WTC11 (cell line): ENCODE data around the gene ATXN10. TPM values are rescaled to one million over a fixed set of nuclear protein-coding genes. Genes with fewer than 3 reads are reported as not detected.

Source experiments
- ATAC-seq: fragments of 200-7000 bp; cut with Tn5 transposase; 2 replicates; pipeline ENCODE4 v1.10.0; 2021; ENCODE audit warnings: mild to moderate bottlenecking, moderate library complexity
- CTCF ChIA-PET: fragments of 300-600 bp; sonication (Branson Sonifier 250); formaldehyde crosslinking; loops from one replicate; lab custom pipeline; 2021; ENCODE audit warnings: antibody characterized with exemption; lab: Charles Lee
- POLR2A ChIA-PET: fragments of 350-600 bp; sonication (Branson Sonifier 250); formaldehyde crosslinking; loops from one replicate; lab custom pipeline; 2021; ENCODE audit warnings: antibody characterized with exemption; lab: Charles Lee
- DNase-seq: peaks from one replicate; pipeline ENCODE4 v3.0.0; 2021; ENCODE audit warnings: low spot score
- H3K27ac Mint-ChIP-seq: 2 replicates; pipeline ENCODE4 v1.8.0; 2021; ENCODE audit warnings: mixed read lengths
- H3K27me3 Mint-ChIP-seq: 2 replicates; pipeline ENCODE4 v1.8.0; 2021; ENCODE audit warnings: low read depth, mild to moderate bottlenecking, moderate library complexity, mixed read lengths
- H3K36me3 Mint-ChIP-seq: 2 replicates; pipeline ENCODE4 v1.8.0; 2021; ENCODE audit warnings: mixed read lengths
- H3K4me1 Mint-ChIP-seq: 2 replicates; pipeline ENCODE4 v1.8.0; 2022; ENCODE audit warnings: mixed read lengths
- H3K4me3 Mint-ChIP-seq: 2 replicates; pipeline ENCODE4 v1.8.0; 2021; ENCODE audit warnings: mild to moderate bottlenecking, moderate library complexity, mixed read lengths
- H3K9me3 Mint-ChIP-seq: 2 replicates; pipeline ENCODE4 v1.8.0; 2021; ENCODE audit warnings: mixed read lengths
- ATF1 ChIP-seq: sonication (generic); formaldehyde crosslinking; IDR thresholded peaks from 2 replicates; pipeline ENCODE4 v1.8.1; 2023; ENCODE audit warnings: mild to moderate bottlenecking, moderate library complexity, missing genetic modification reagents
- CREM ChIP-seq: sonication (generic); formaldehyde crosslinking; IDR thresholded peaks from 2 replicates; pipeline ENCODE4 v1.8.1; 2022; ENCODE audit warnings: mild to moderate bottlenecking, missing genetic modification reagents, moderate library complexity
- E2F5 ChIP-seq: sonication (generic); formaldehyde crosslinking; IDR thresholded peaks from 2 replicates; pipeline ENCODE4 v1.8.1; 2022; ENCODE audit warnings: mild to moderate bottlenecking, moderate library complexity, missing genetic modification reagents
- FOXJ3 ChIP-seq: sonication (generic); formaldehyde crosslinking; IDR thresholded peaks from 2 replicates; pipeline ENCODE4 v1.9.0; 2021; ENCODE audit warnings: missing genetic modification reagents, mild to moderate bottlenecking, borderline replicate concordance
- FOXK1 ChIP-seq: sonication (generic); formaldehyde crosslinking; IDR thresholded peaks from 2 replicates; pipeline ENCODE4 v1.8.0; 2022; ENCODE audit warnings: mild to moderate bottlenecking, moderate library complexity, missing genetic modification reagents
- GTF2I ChIP-seq: fragments of 250-450 bp; sonication (Bioruptor Pico); conservative IDR thresholded peaks from 2 replicates; pipeline ENCODE4 v1.4.0; 2021; ENCODE audit warnings: mild to moderate bottlenecking
- HMGXB4 ChIP-seq: sonication (generic); formaldehyde crosslinking; IDR thresholded peaks from 2 replicates; pipeline ENCODE4 v1.8.1; 2023; ENCODE audit warnings: mild to moderate bottlenecking, moderate library complexity, missing genetic modification reagents
- RORB ChIP-seq: fragments of 250-450 bp; sonication (Bioruptor Pico); IDR thresholded peaks from 2 replicates; pipeline ENCODE4 v1.9.0; 2021; ENCODE audit warnings: mild to moderate bottlenecking
- ZBTB21 ChIP-seq: sonication (generic); formaldehyde crosslinking; IDR thresholded peaks from 2 replicates; pipeline ENCODE4 v1.8.1; 2023; ENCODE audit warnings: mild to moderate bottlenecking, missing genetic modification reagents, borderline replicate concordance
- ZNF219 ChIP-seq: sonication (generic); formaldehyde crosslinking; IDR thresholded peaks from 2 replicates; pipeline ENCODE4 v1.8.0; 2023; ENCODE audit warnings: missing genetic modification reagents, mild to moderate bottlenecking, borderline replicate concordance
- ZSCAN18 ChIP-seq: fragments of 250-450 bp; sonication (Bioruptor Pico); IDR thresholded peaks from 2 replicates; pipeline ENCODE4 v2.1.2; 2022; ENCODE audit warnings: mild to moderate bottlenecking, moderate library complexity
- total RNA-seq: library from RNA; stranded (reverse); gene quantifications from 3 replicates; pipeline ENCODE4 v1.2.3, GENCODE V29; 2021
- TF ChIP-seq, protein P1 (sequence below): sonication (generic); formaldehyde crosslinking; IDR thresholded peaks from 2 replicates; pipeline ENCODE4 v1.8.0; 2023; ENCODE audit warnings: mild to moderate bottlenecking, missing genetic modification reagents
- TF ChIP-seq, protein P2 (sequence below): sonication (generic); formaldehyde crosslinking; IDR thresholded peaks from 2 replicates; pipeline ENCODE4 v1.8.0; 2022; ENCODE audit warnings: mild to moderate bottlenecking, missing genetic modification reagents
- TF ChIP-seq, protein P3 (sequence below): fragments of 250-450 bp; sonication (Bioruptor Pico); conservative IDR thresholded peaks from 2 replicates; pipeline ENCODE4 v1.9.0; 2021; ENCODE audit warnings: mild to moderate bottlenecking

Gene ATXN10
- total RNA-seq, 1 experiment from 2014 or later = 185 TPM

DNA sequence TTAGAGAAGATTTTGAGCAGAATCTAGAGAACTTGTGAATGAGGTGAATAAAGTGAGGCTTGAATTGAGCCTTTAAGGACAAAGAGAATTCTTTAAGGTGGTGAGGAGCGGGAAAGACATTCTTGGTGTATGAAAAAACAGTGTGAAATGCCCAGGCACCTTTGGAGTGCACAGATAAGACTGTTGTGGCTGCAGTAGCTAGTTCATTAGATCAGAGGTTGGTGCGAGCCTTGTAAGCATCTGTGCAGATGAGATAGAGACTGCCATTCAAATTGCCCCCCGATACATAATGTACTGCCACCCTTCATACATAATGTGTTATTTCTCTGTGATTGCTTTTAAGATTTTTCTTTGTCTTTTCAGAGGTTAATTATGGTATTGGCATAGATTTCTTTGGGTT lies 31.3 kb downstream of the ATXN10 start:
- Mint-ChIP-seq H3K9me3 (no peaks in the 10 kb centered on the region), H3K4me1 (0 out of 2 replicates have a peak, but pooled peaks cover 4% of the 10 kb centered on the region), H3K27ac (peak overlapping the region; percentile 7; the same call in 1 of the 2 replicates), H3K4me3 (no peak overlapping the region), H3K27me3 (no peaks in the 10 kb centered on the region), H3K36me3 (peaks cover 32% of the 10 kb centered on the region)
- POLR2A ChIA-PET = no interaction called here
- no peak for ATAC-seq
- TF ChIP-seq CREM (CRISPR knock-in tag) = no peak
- TF ChIP-seq, protein P1, sequence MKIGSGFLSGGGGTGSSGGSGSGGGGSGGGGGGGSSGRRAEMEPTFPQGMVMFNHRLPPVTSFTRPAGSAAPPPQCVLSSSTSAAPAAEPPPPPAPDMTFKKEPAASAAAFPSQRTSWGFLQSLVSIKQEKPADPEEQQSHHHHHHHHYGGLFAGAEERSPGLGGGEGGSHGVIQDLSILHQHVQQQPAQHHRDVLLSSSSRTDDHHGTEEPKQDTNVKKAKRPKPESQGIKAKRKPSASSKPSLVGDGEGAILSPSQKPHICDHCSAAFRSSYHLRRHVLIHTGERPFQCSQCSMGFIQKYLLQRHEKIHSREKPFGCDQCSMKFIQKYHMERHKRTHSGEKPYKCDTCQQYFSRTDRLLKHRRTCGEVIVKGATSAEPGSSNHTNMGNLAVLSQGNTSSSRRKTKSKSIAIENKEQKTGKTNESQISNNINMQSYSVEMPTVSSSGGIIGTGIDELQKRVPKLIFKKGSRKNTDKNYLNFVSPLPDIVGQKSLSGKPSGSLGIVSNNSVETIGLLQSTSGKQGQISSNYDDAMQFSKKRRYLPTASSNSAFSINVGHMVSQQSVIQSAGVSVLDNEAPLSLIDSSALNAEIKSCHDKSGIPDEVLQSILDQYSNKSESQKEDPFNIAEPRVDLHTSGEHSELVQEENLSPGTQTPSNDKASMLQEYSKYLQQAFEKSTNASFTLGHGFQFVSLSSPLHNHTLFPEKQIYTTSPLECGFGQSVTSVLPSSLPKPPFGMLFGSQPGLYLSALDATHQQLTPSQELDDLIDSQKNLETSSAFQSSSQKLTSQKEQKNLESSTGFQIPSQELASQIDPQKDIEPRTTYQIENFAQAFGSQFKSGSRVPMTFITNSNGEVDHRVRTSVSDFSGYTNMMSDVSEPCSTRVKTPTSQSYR (CRISPR knock-in tag) = no peak
- DNase-seq = no peak
- CTCF ChIA-PET = interaction anchor here (0.6 to 1.3 kb wide), 3 partner anchors 125 to 163 kb away, joined by 4 to 5 read pairs (median 4); no protein-coding TSS in a partner anchor

- Mint-ChIP-seq H3K27ac (no peak overlapping the region), H3K27me3 (no peaks in the 10 kb centered on the region), H3K9me3 (no peaks in the 10 kb centered on the region), H3K4me3 (no peak overlapping the region), H3K4me1 (0 out of 2 replicates have a peak, but pooled peaks cover 4% of the 10 kb centered on the region), H3K36me3 (peaks cover 33% of the 10 kb centered on the region)
- CTCF ChIA-PET = interaction anchor here (0.6 to 1.3 kb wide), 4 partner anchors 26 to 163 kb away, joined by 3 to 5 read pairs (median 4); no protein-coding TSS in a partner anchor
- TF ChIP-seq, protein P2, sequence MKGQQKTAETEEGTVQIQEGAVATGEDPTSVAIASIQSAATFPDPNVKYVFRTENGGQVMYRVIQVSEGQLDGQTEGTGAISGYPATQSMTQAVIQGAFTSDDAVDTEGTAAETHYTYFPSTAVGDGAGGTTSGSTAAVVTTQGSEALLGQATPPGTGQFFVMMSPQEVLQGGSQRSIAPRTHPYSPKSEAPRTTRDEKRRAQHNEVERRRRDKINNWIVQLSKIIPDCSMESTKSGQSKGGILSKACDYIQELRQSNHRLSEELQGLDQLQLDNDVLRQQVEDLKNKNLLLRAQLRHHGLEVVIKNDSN = no peak
- TF ChIP-seq, protein P3, sequence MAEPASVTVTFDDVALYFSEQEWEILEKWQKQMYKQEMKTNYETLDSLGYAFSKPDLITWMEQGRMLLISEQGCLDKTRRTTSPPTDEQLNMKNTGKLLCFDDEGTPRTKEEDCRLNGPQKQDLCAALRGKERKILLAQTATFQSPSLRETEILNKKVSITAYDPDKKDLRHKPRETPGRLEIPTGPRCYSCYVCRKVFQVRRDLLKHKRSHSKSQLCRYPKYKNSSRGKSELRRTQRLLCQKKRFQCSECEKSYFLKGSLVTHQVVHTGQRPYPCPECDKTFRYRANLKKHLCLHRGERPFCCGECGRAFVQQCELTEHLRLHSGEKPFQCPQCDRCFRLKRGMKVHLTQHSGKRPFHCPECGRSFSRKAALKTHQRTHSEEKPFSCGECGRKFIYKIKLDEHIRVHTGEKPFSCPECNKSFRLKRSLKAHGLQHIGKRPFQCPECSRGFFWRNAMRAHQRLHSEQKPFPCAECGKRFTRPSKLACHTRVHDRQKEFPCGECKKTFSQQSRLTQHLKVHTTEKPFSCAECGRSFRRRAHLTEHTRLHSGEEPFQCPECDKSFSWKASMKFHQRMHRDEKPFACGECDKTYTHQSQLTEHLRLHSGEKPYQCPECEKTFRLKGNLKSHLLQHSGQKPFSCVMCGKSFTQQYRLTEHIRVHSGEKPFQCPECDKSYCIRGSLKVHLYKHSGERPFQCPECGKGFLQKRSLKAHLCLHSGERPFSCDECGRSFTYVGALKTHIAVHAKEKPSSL (CRISPR knock-in tag) = no peak
- TF ChIP-seq FOXJ3 = no peak
- TF ChIP-seq GTF2I (CRISPR knock-in tag) = no peak
- TF ChIP-seq FOXK1 = no peak
- TF ChIP-seq ZSCAN18 (CRISPR knock-in tag) = no peak
- TF ChIP-seq ZNF219 (CRISPR knock-in tag) = no peak
- no peak for TF ChIP-seq RORB (CRISPR knock-in tag)
- TF ChIP-seq ATF1 (CRISPR knock-in tag) = no peak
- no peak for TF ChIP-seq E2F5 (CRISPR knock-in tag)
- no peak for TF ChIP-seq ZBTB21 (CRISPR knock-in tag)
- DNase-seq (peak; percentile 24), ATAC-seq (peak; percentile 48; the same call in 1 of the 2 replicates)
- POLR2A ChIA-PET = no interaction called here
Measured at GRCh38 chr22:45703758-45704157, 32.1 kb downstream of the ATXN10 start.

GRCh38 chr22:45704648-45705047 lies 33.0 kb downstream of the ATXN10 start:
- no peak overlapping the region for H3K27ac Mint-ChIP-seq
- H3K4me3 Mint-ChIP-seq = no peak overlapping the region
- ATAC-seq (no peak), DNase-seq (no peak)
- ChIA-PET CTCF (no interaction called here), POLR2A (no interaction called here)
- no peaks in the 10 kb centered on the region for H3K27me3 Mint-ChIP-seq
- 0 out of 2 replicates have a peak, but pooled peaks cover 4% of the 10 kb centered on the region for H3K4me1 Mint-ChIP-seq
- peaks cover 36% of the 10 kb centered on the region for H3K36me3 Mint-ChIP-seq
- no peak for TF ChIP-seq HMGXB4 (CRISPR knock-in tag)
- no peak for TF ChIP-seq ZSCAN18 (CRISPR knock-in tag)
- TF ChIP-seq, all 79 proteins: peak for 0
- H3K9me3 Mint-ChIP-seq = no peaks in the 10 kb centered on the region
